Measurements from ENCODE around the gene MAGI2.

DNA sequence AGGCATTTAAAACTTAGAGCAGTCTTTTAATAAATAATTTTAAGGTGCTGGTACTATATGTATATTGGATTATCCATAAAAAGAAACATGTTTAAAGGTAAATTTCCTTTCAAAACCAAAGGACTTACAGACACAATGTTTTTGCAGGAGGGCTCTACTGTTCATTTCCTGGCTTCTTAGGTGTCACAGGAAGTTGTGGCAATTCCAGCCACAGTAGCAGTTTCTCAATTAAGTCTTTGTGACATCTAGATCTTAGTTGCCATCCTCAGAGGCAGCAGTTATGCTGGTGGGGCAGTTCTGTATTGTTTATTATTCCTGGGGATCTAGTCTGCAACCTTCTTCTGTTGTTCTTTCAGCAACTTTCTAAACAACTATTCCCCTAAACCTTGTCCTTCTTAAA, 460.1 kb downstream of the MAGI2 start:
- TF ChIP-seq, protein P1, sequence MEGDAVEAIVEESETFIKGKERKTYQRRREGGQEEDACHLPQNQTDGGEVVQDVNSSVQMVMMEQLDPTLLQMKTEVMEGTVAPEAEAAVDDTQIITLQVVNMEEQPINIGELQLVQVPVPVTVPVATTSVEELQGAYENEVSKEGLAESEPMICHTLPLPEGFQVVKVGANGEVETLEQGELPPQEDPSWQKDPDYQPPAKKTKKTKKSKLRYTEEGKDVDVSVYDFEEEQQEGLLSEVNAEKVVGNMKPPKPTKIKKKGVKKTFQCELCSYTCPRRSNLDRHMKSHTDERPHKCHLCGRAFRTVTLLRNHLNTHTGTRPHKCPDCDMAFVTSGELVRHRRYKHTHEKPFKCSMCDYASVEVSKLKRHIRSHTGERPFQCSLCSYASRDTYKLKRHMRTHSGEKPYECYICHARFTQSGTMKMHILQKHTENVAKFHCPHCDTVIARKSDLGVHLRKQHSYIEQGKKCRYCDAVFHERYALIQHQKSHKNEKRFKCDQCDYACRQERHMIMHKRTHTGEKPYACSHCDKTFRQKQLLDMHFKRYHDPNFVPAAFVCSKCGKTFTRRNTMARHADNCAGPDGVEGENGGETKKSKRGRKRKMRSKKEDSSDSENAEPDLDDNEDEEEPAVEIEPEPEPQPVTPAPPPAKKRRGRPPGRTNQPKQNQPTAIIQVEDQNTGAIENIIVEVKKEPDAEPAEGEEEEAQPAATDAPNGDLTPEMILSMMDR (IDR thresholded peaks at IDR 0.05; ENCODE audit: low read depth, low read length, missing input control): no peak
- TF ChIP-seq, protein P2, sequence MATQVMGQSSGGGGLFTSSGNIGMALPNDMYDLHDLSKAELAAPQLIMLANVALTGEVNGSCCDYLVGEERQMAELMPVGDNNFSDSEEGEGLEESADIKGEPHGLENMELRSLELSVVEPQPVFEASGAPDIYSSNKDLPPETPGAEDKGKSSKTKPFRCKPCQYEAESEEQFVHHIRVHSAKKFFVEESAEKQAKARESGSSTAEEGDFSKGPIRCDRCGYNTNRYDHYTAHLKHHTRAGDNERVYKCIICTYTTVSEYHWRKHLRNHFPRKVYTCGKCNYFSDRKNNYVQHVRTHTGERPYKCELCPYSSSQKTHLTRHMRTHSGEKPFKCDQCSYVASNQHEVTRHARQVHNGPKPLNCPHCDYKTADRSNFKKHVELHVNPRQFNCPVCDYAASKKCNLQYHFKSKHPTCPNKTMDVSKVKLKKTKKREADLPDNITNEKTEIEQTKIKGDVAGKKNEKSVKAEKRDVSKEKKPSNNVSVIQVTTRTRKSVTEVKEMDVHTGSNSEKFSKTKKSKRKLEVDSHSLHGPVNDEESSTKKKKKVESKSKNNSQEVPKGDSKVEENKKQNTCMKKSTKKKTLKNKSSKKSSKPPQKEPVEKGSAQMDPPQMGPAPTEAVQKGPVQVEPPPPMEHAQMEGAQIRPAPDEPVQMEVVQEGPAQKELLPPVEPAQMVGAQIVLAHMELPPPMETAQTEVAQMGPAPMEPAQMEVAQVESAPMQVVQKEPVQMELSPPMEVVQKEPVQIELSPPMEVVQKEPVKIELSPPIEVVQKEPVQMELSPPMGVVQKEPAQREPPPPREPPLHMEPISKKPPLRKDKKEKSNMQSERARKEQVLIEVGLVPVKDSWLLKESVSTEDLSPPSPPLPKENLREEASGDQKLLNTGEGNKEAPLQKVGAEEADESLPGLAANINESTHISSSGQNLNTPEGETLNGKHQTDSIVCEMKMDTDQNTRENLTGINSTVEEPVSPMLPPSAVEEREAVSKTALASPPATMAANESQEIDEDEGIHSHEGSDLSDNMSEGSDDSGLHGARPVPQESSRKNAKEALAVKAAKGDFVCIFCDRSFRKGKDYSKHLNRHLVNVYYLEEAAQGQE (IDR thresholded peaks at IDR 0.05): no peak
- TF ChIP-seq TAF1 (conservative IDR thresholded peaks at IDR 0.05): no peak
- TF ChIP-seq EGR1 (IDR thresholded peaks at IDR 0.05; ENCODE audit: low read depth in 2 of 2): no peak
- no peak for TF ChIP-seq HNF4G (IDR thresholded peaks at IDR 0.05)
- TF ChIP-seq YY1 (IDR thresholded peaks at IDR 0.05): no peak

Measured in liver (tissue), 3 donors.